GM21515 (cell line): ENCODE measurements around the gene DPH5.
"Not testable (repeated sequence)": the region's sequence is repeated elsewhere in the genome, so short reads cannot be mapped to it uniquely, and the experiment has no call there.

ENCODE experiments used
- ATAC-seq: cut with Tn5 transposase; IDR thresholded peaks from one replicate; pipeline ENCODE4 v1.9.1; 2021; ENCODE audit not compliant: unreplicated experiment

DPH5 gene

GRCh38 chr1:100946064-100946463 is 79.5 kb downstream of the DPH5 start:
- ATAC-seq, result not testable (repeated sequence)

- ATAC-seq, result no peak
These were observed 82.1 kb downstream of the DPH5 start for GRCh38 chr1:100943533-100943932.

DNA sequence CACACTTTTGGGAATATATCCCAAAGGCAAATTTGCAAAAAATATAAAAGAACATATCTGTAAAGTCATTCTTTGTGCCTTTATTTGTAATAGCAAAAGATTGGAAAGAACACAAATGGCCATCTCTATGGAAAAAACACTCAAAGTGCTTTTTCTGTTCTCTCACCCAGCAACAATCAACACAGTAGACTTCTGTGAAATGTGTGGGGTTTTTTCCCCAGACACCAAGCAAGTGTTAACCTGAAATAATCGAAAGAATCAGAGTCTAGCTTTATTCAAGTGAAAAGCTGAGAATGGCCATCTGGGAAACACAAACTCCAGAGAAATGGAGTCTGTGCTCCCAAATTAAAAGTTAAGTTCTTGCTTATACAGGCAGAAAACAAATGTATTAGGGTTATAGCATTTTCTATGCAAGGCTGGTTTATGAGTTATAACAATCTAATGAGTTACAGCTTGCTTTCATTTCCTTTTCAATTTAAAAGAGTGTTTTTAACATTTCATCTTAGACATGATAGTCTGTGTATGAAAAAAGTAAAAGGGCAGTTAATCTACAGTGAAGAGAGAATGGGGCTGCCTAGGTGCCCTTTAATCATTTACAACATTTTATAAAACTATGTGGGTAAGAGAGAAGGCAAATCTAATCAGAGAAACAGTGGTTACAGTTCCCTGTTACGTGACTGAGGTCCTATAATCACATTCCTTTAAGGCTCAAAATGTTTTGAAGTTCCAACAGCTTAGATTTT is 83.1 kb downstream of the DPH5 start:
- ATAC-seq, result no peak

DNA sequence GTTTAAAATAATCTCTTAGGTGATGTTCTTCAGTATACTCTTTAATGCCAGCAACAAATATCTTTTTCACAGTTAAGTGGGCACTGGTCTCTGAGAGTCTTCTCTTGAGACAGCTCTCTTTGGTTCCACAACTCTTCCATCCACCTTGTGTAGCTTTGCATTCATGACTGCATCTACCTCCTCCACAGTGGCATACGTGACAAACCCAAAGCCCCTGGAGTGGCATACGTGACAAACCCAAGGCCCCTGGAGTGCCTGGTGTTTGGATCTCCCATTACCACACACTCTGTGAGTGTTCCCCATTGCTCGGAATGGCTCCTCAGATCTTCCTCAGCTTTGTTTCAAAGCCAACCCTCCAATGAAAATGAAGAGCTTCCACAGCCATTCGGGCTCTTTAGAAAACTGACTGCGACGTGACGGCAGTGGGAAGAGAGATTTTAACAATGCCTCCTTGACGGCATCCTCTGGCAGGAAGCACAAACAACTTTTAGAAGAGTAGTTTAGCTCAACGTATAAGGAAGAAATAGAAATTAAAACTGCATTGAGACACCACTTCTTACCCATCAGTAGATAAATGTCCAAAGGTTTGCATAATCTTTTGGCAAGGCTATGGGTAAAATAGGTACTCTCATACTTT is 83.9 kb downstream of the DPH5 start:
- no peak for ATAC-seq

- no peak for ATAC-seq
These were observed 84.5 kb downstream of the DPH5 start for GRCh38 chr1:100941098-100941527.
